GM12878 (cell line): ENCODE results near the gene OLFM2. TPM values are rescaled to one million over a fixed set of nuclear protein-coding genes. Genes with fewer than 3 reads are reported as not detected.

Source experiments
- BCLAF1 ChIP-seq: fragments of 450-650 bp; IDR thresholded peaks from 2 replicates; pipeline ENCODE4 v1.6.1; 2017; ENCODE audit warnings: antibody characterized with exemption, mild to moderate bottlenecking, moderate library complexity
- CBX5 ChIP-seq: sonication (generic); IDR thresholded peaks from 2 replicates; pipeline ENCODE4 v1.6.1; 2016; ENCODE audit warnings: low read depth, moderate library complexity, mild to moderate bottlenecking, inconsistent platforms
- DPF2 ChIP-seq: fragments of 450-650 bp; IDR thresholded peaks from 2 replicates; pipeline ENCODE4 v1.6.1; 2017; ENCODE audit warnings: mild to moderate bottlenecking
- EZH2 ChIP-seq: IDR thresholded peaks from 2 replicates; pipeline ENCODE4 v1.6.1; 2012; ENCODE audit warnings: low read depth, mild to moderate bottlenecking, control low read depth, inconsistent platforms, low read length, borderline replicate concordance; ENCODE audit not compliant: control insufficient read depth
- HSF1 ChIP-seq: fragments of 150-350 bp; IDR thresholded peaks from 2 replicates; pipeline ENCODE4 v1.6.1; 2014; ENCODE audit warnings: mild to moderate bottlenecking, low read depth, low read length
- NFYB ChIP-seq: IDR thresholded peaks from 2 replicates; pipeline ENCODE4 v1.6.1; 2011; ENCODE audit warnings: low read depth, mild to moderate bottlenecking, low read length, improper control_type of control experiment, moderate library complexity; ENCODE audit not compliant: insufficient read depth
- TCF7 ChIP-seq: IDR thresholded peaks from 2 replicates; pipeline ENCODE4 v1.6.1; 2014; ENCODE audit warnings: antibody characterized with exemption, borderline replicate concordance
- ZNF207 ChIP-seq: fragments of 450-650 bp; IDR thresholded peaks from 2 replicates; pipeline ENCODE4 v1.6.1; 2014; ENCODE audit warnings: antibody characterized with exemption, mild to moderate bottlenecking, borderline replicate concordance
- ZNF384 ChIP-seq: IDR thresholded peaks from 2 replicates; pipeline ENCODE4 v1.6.1; 2012; ENCODE audit warnings: low read depth, mild to moderate bottlenecking, low read length, improper control_type of control experiment, borderline replicate concordance
- polyA plus RNA-seq, 11 experiments: library from polyadenylated mRNA; depleted of rRNA in 4 of 11; unstranded in 6 of 11; stranded (reverse) in 5 of 11; fragments of >200 nt; fragmentation: Nextera tagmentation in 4 of 11; fragmentation: Illumina TruSeq in 1 of 11; extraction: Ambion mirVana in 4 of 11; extraction: Trizol in 1 of 11; gene quantifications; 1 replicate in 1 of 11; 2 replicates in 10 of 11; pipeline versions ENCODE4 v1.2.1 to v1.2.3, GENCODE V29; 2011 to 2016; ENCODE audit warnings: inconsistent platforms in 2 of 11, missing spikeins in 2 of 11, low read depth in 1 of 11
- total RNA-seq, 4 experiments: library from RNA; depleted of rRNA in 3 of 4; stranded (reverse); fragments of >200 nt in 3 of 4; fragmentation: Illumina TruSeq in 1 of 4; extraction: Trizol in 1 of 4; gene quantifications; 2 replicates each; pipeline versions ENCODE4 v1.2.1 to v1.2.3, GENCODE V29; 2013 to 2021
- TF ChIP-seq, protein P1 (sequence below): fragments of 450-650 bp; IDR thresholded peaks from 2 replicates; pipeline ENCODE4 v1.6.1; 2017; ENCODE audit warnings: mild to moderate bottlenecking, moderate library complexity
- TF ChIP-seq, protein P2 (sequence below): IDR thresholded peaks from 2 replicates; pipeline ENCODE4 v1.6.1; 2012; ENCODE audit warnings: improper control_type of control experiment, low read depth, low read length; ENCODE audit not compliant: insufficient replicate concordance
- TF ChIP-seq, protein P3 (sequence below): fragments of 450-650 bp; IDR thresholded peaks from 2 replicates; pipeline ENCODE4 v1.6.1; 2014; ENCODE audit warnings: mild to moderate bottlenecking

OLFM2 gene
- total and polyA plus RNA-seq, 10 of the 15 experiments (the other 5 are each of a cell fraction or from before 2014, with no cell fraction given), result 0.07 to 3.5 (median 0.27) TPM; not detected in 5

GRCh38 chr19:9818734-9819595 lies 117.3 kb downstream of the OLFM2 start, which contains the start of gene FBXL12 (continued):
- TF ChIP-seq, protein P1, sequence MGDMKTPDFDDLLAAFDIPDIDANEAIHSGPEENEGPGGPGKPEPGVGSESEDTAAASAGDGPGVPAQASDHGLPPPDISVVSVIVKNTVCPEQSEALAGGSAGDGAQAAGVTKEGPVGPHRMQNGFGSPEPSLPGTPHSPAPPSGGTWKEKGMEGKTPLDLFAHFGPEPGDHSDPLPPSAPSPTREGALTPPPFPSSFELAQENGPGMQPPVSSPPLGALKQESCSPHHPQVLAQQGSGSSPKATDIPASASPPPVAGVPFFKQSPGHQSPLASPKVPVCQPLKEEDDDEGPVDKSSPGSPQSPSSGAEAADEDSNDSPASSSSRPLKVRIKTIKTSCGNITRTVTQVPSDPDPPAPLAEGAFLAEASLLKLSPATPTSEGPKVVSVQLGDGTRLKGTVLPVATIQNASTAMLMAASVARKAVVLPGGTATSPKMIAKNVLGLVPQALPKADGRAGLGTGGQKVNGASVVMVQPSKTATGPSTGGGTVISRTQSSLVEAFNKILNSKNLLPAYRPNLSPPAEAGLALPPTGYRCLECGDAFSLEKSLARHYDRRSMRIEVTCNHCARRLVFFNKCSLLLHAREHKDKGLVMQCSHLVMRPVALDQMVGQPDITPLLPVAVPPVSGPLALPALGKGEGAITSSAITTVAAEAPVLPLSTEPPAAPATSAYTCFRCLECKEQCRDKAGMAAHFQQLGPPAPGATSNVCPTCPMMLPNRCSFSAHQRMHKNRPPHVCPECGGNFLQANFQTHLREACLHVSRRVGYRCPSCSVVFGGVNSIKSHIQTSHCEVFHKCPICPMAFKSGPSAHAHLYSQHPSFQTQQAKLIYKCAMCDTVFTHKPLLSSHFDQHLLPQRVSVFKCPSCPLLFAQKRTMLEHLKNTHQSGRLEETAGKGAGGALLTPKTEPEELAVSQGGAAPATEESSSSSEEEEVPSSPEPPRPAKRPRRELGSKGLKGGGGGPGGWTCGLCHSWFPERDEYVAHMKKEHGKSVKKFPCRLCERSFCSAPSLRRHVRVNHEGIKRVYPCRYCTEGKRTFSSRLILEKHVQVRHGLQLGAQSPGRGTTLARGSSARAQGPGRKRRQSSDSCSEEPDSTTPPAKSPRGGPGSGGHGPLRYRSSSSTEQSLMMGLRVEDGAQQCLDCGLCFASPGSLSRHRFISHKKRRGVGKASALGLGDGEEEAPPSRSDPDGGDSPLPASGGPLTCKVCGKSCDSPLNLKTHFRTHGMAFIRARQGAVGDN, result 0 out of 2 replicates have a peak, but pooled peaks have one; percentile 38
- no peak for TF ChIP-seq HSF1
- no peak for TF ChIP-seq DPF2
- TF ChIP-seq NFYB, result no peak
- TF ChIP-seq CBX5, result no peak
- TF ChIP-seq, protein P2, sequence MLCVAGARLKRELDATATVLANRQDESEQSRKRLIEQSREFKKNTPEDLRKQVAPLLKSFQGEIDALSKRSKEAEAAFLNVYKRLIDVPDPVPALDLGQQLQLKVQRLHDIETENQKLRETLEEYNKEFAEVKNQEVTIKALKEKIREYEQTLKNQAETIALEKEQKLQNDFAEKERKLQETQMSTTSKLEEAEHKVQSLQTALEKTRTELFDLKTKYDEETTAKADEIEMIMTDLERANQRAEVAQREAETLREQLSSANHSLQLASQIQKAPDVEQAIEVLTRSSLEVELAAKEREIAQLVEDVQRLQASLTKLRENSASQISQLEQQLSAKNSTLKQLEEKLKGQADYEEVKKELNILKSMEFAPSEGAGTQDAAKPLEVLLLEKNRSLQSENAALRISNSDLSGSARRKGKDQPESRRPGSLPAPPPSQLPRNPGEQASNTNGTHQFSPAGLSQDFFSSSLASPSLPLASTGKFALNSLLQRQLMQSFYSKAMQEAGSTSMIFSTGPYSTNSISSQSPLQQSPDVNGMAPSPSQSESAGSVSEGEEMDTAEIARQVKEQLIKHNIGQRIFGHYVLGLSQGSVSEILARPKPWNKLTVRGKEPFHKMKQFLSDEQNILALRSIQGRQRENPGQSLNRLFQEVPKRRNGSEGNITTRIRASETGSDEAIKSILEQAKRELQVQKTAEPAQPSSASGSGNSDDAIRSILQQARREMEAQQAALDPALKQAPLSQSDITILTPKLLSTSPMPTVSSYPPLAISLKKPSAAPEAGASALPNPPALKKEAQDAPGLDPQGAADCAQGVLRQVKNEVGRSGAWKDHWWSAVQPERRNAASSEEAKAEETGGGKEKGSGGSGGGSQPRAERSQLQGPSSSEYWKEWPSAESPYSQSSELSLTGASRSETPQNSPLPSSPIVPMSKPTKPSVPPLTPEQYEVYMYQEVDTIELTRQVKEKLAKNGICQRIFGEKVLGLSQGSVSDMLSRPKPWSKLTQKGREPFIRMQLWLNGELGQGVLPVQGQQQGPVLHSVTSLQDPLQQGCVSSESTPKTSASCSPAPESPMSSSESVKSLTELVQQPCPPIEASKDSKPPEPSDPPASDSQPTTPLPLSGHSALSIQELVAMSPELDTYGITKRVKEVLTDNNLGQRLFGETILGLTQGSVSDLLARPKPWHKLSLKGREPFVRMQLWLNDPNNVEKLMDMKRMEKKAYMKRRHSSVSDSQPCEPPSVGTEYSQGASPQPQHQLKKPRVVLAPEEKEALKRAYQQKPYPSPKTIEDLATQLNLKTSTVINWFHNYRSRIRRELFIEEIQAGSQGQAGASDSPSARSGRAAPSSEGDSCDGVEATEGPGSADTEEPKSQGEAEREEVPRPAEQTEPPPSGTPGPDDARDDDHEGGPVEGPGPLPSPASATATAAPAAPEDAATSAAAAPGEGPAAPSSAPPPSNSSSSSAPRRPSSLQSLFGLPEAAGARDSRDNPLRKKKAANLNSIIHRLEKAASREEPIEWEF, result no peak
- no peak for TF ChIP-seq TCF7
- TF ChIP-seq, protein P3, sequence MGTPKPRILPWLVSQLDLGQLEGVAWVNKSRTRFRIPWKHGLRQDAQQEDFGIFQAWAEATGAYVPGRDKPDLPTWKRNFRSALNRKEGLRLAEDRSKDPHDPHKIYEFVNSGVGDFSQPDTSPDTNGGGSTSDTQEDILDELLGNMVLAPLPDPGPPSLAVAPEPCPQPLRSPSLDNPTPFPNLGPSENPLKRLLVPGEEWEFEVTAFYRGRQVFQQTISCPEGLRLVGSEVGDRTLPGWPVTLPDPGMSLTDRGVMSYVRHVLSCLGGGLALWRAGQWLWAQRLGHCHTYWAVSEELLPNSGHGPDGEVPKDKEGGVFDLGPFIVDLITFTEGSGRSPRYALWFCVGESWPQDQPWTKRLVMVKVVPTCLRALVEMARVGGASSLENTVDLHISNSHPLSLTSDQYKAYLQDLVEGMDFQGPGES, result no peak
- no peak for TF ChIP-seq ZNF384
- no peak for TF ChIP-seq BCLAF1
- TF ChIP-seq ZNF207, result peak; percentile 79; the same call in 1 of the 2 replicates
- no peak for TF ChIP-seq EZH2
